H9 (cell line): ENCODE data around the gene TBC1D19. TPM values are rescaled to one million over a fixed set of nuclear protein-coding genes. Genes with fewer than 3 reads are reported as not detected.

Experiments used
- DNase-seq: peaks from one replicate; pipeline ENCODE4 v3.0.0-alpha.2; 2017
- H2AFZ ChIP-seq: one replicate; pipeline ENCODE4 v1.6.1; 2013; ENCODE audit warnings: mild to moderate bottlenecking, low read length, control low read depth, moderate library complexity
- H2AK5ac ChIP-seq: 2 replicates; pipeline ENCODE4 v1.6.1; 2013; ENCODE audit warnings: low read length, control low read depth, mixed read lengths; ENCODE audit not compliant: insufficient read length
- H2BK120ac ChIP-seq: one replicate; pipeline ENCODE4 v1.6.1; 2013; ENCODE audit warnings: low read depth, mild to moderate bottlenecking, low read length, control low read depth, inconsistent platforms; ENCODE audit not compliant: poor library complexity, severe bottlenecking
- H2BK12ac ChIP-seq: 2 replicates; pipeline ENCODE4 v1.6.1; 2013; ENCODE audit warnings: low read length, control low read depth, mixed read lengths, low read depth; ENCODE audit not compliant: insufficient read length
- H2BK15ac ChIP-seq: 2 replicates; pipeline ENCODE4 v1.6.1; 2013; ENCODE audit warnings: low read depth, low read length, control low read depth
- H2BK20ac ChIP-seq: one replicate; pipeline ENCODE4 v1.6.1; 2013; ENCODE audit warnings: low read depth, mild to moderate bottlenecking, low read length, control low read depth, inconsistent platforms; ENCODE audit not compliant: poor library complexity, severe bottlenecking
- H2BK5ac ChIP-seq: 2 replicates; pipeline ENCODE4 v1.6.1; 2013; ENCODE audit warnings: low read length, control low read depth, mixed read lengths; ENCODE audit not compliant: insufficient read length
- H3K14ac ChIP-seq: 2 replicates; pipeline ENCODE4 v1.6.1; 2013; ENCODE audit warnings: low read length, control low read depth; ENCODE audit not compliant: insufficient read depth
- H3K18ac ChIP-seq: 2 replicates; pipeline ENCODE4 v1.6.1; 2013; ENCODE audit warnings: low read depth, mild to moderate bottlenecking, mixed read lengths, low read length, control low read depth; ENCODE audit not compliant: insufficient read length
- H3K23ac ChIP-seq: 2 replicates; pipeline ENCODE4 v1.6.1; 2013; ENCODE audit warnings: low read length, control low read depth, mixed read lengths, low read depth; ENCODE audit not compliant: insufficient read length
- H3K23me2 ChIP-seq: 2 replicates; pipeline ENCODE4 v1.6.1; 2013; ENCODE audit warnings: low read depth, mild to moderate bottlenecking, mixed read lengths, low read length, control low read depth; ENCODE audit not compliant: insufficient read length, poor library complexity, severe bottlenecking
- H3K27ac ChIP-seq: 2 replicates; pipeline ENCODE4 v1.5.1; 2013; ENCODE audit warnings: low read length, control low read depth, mixed read lengths, low read depth; ENCODE audit not compliant: insufficient read length
- H3K27me3 ChIP-seq: 2 replicates; pipeline ENCODE4 v1.6.1; 2013; ENCODE audit warnings: low read length, control low read depth, inconsistent platforms; ENCODE audit not compliant: insufficient read depth
- H3K4ac ChIP-seq: 2 replicates; pipeline ENCODE4 v1.6.1; 2013; ENCODE audit warnings: low read depth, mild to moderate bottlenecking, control low read depth, inconsistent platforms, low read length, moderate library complexity
- H3K4me1 ChIP-seq: 2 replicates; pipeline ENCODE4 v1.6.1; 2013; ENCODE audit warnings: low read length, control low read depth, inconsistent platforms; ENCODE audit not compliant: insufficient read depth
- H3K4me2 ChIP-seq: 2 replicates; pipeline ENCODE4 v1.6.1; 2013; ENCODE audit warnings: low read length, control low read depth, mixed read lengths; ENCODE audit not compliant: insufficient read length, insufficient read depth
- H3K56ac ChIP-seq: 2 replicates; pipeline ENCODE4 v1.6.1; 2013; ENCODE audit warnings: low read depth, mild to moderate bottlenecking, mixed read lengths, low read length, control low read depth; ENCODE audit not compliant: insufficient read length
- H3K79me1 ChIP-seq: 2 replicates; pipeline ENCODE4 v1.6.1; 2013; ENCODE audit warnings: low read depth, mild to moderate bottlenecking, moderate library complexity, low read length, control low read depth, inconsistent platforms; ENCODE audit not compliant: insufficient read depth, poor library complexity, severe bottlenecking
- H3K79me2 ChIP-seq: 2 replicates; pipeline ENCODE4 v1.6.1; 2013; ENCODE audit warnings: low read length, control low read depth, inconsistent platforms; ENCODE audit not compliant: insufficient read depth
- H3K9ac ChIP-seq: 2 replicates; pipeline ENCODE4 v1.6.1; 2013; ENCODE audit warnings: low read length, control low read depth, mixed read lengths; ENCODE audit not compliant: insufficient read length; ENCODE audit errors: extremely low read depth
- H3K9me3 ChIP-seq: one replicate; pipeline ENCODE4 v1.6.1; 2013; ENCODE audit warnings: low read depth, low read length, inconsistent platforms; ENCODE audit not compliant: control insufficient read depth
- H3T11ph ChIP-seq: one replicate; pipeline ENCODE4 v1.6.1; 2013; ENCODE audit warnings: mild to moderate bottlenecking, low read length, control low read depth, inconsistent platforms
- H4K20me1 ChIP-seq: one replicate; pipeline ENCODE4 v1.6.1; 2013; ENCODE audit not compliant: control insufficient read depth, insufficient read length, insufficient read depth
- H4K5ac ChIP-seq: 2 replicates; pipeline ENCODE4 v1.6.1; 2013; ENCODE audit warnings: low read depth, mild to moderate bottlenecking, mixed read lengths, low read length, control low read depth; ENCODE audit not compliant: insufficient read length
- H4K8ac ChIP-seq: replicated peaks from 2 replicates; pipeline ENCODE4 v1.6.1; 2013; ENCODE audit warnings: low read length, control low read depth, mixed read lengths, low read depth; ENCODE audit not compliant: insufficient read length
- H4K91ac ChIP-seq: 2 replicates; pipeline ENCODE4 v1.6.1; 2013; ENCODE audit warnings: low read depth, mild to moderate bottlenecking, moderate library complexity, mixed read lengths, low read length, control low read depth; ENCODE audit not compliant: insufficient read length
- H3K27ac Mint-ChIP-seq, 3 experiments: 2 replicates in 2 of 3; 3 replicates in 1 of 3; pipeline ENCODE4 v1.8.0; 2020 to 2021; ENCODE audit warnings: mixed read lengths in 3 of 3, mild to moderate bottlenecking in 1 of 3, moderate library complexity in 1 of 3
- H3K27me3 Mint-ChIP-seq: 2 replicates; pipeline ENCODE4 v1.8.0; 2021; ENCODE audit warnings: low read depth, mild to moderate bottlenecking, moderate library complexity, mixed read lengths
- H3K36me3 Mint-ChIP-seq, 3 experiments: 2 replicates in 2 of 3; 3 replicates in 1 of 3; pipeline ENCODE4 v1.8.0; 2020 to 2021; ENCODE audit warnings: low read depth in 3 of 3, mixed read lengths in 3 of 3; ENCODE audit not compliant: insufficient read depth in 1 of 3
- H3K4me1 Mint-ChIP-seq, 2 experiments: 2 replicates each; pipeline ENCODE4 v1.8.0; 2020; ENCODE audit warnings: mixed read lengths in 2 of 2
- H3K4me3 Mint-ChIP-seq, 2 experiments: 2 replicates in 1 of 2; 3 replicates in 1 of 2; pipeline ENCODE4 v1.8.0; 2020 to 2021; ENCODE audit warnings: mild to moderate bottlenecking in 2 of 2, mixed read lengths in 2 of 2, moderate library complexity in 1 of 2
- H3K9me3 Mint-ChIP-seq, 2 experiments: 2 replicates in 1 of 2; 3 replicates in 1 of 2; pipeline ENCODE4 v1.8.0; 2020; ENCODE audit warnings: mild to moderate bottlenecking in 2 of 2, mixed read lengths in 2 of 2, moderate library complexity in 1 of 2
- CTCF ChIP-seq: fragments of 200-600 bp; sonication (generic); conservative IDR thresholded peaks from 3 replicates; pipeline ENCODE4 v1.8.0; 2021; ENCODE audit warnings: antibody characterized with exemption, mild to moderate bottlenecking
- WGBS: extraction: QIAGEN DNeasy Blood & Tissue Kit; methylation state at CpG from one replicate; pipeline ENCODE4 v1.1.7; 2013; ENCODE audit warnings: missing lambda C conversion rate, low lambda C conversion rate, mixed read lengths; ENCODE audit not compliant: insufficient read length; ENCODE audit errors: extremely low coverage; 5-methylcytosine and 5-hydroxymethylcytosine counted together
- total RNA-seq: library from RNA; stranded (reverse); gene quantifications from 2 replicates; pipeline ENCODE4 v1.2.1, GENCODE V29; 2021

Gene TBC1D19
- total RNA-seq, 1 experiment from 2014 or later, result 3.2 TPM

GRCh38 chr4:26753617-26754016, 169.7 kb downstream of the TBC1D19 start:
- no CpG with 5 or more reads among the region's 10 CpGs for WGBS
- no peak for TF ChIP-seq CTCF
- H2AFZ ChIP-seq, result no peak overlapping the region
- H3K27me3 ChIP-seq, result no peaks in the 10 kb centered on the region
- no peak overlapping the region for H3K9ac ChIP-seq
- no peaks in the 10 kb centered on the region for H4K20me1 ChIP-seq
- Mint-ChIP-seq H3K9me3 (no peaks in the 10 kb centered on the region), H3K4me1 (no peaks in the 10 kb centered on the region), H3K27me3 (no peaks in the 10 kb centered on the region), H3K4me3 (no peak overlapping the region), H3K27ac (peak overlapping the region in 1 of 3 experiments; percentile 1; a peak in 1 of 7 replicates), H3K36me3 (no peaks in the 10 kb centered on the region)
- H4K5ac ChIP-seq, result no peak overlapping the region
- H4K8ac ChIP-seq, result no peak overlapping the region
- H3T11ph ChIP-seq, result no peak overlapping the region
- H3K79me1 ChIP-seq, result no peaks in the 10 kb centered on the region
- H3K18ac ChIP-seq, result no peak overlapping the region
- no peak overlapping the region for H3K23ac ChIP-seq
- H3K14ac ChIP-seq, result no peak overlapping the region
- no peaks in the 10 kb centered on the region for H3K9me3 ChIP-seq
- no peak overlapping the region for H2BK12ac ChIP-seq
- H3K56ac ChIP-seq, result no peak overlapping the region
- H3K27ac ChIP-seq, result no peak overlapping the region
- peak overlapping the region; percentile 18 for H2BK5ac ChIP-seq
- no peak overlapping the region for H2BK15ac ChIP-seq
- H2BK20ac ChIP-seq, result no peak overlapping the region
- DNase-seq, result no peak
- no peak overlapping the region for H4K91ac ChIP-seq
- H3K4me1 ChIP-seq, result no peaks in the 10 kb centered on the region
- H2BK120ac ChIP-seq, result no peak overlapping the region
- no peak overlapping the region for H3K4ac ChIP-seq
- no peaks in the 10 kb centered on the region for H3K23me2 ChIP-seq
- H3K79me2 ChIP-seq, result no peaks in the 10 kb centered on the region
- H3K4me2 ChIP-seq, result no peak overlapping the region
- H2AK5ac ChIP-seq, result no peak overlapping the region
